SKM-1 treated with dmso at 0.1 percent for 144 hours (cell line): ENCODE data around the gene TICAM1.
A peak's percentile ranks its signal among the peaks of the same experiment; 100 is the strongest.
"Not testable (repeated sequence)": the region's sequence is repeated elsewhere in the genome, so short reads cannot be mapped to it uniquely, and the experiment has no call there.

Experiments
- DNase-seq: peaks from one replicate; lab custom pipeline; 2025; ENCODE audit not compliant: unreplicated experiment; lab: John Stamatoyannopoulos, UW

The TICAM1 gene

GRCh38 chr19:4831304-4831978 lies at the start of gene TICAM1:
Gene TICAM1, minus strand, starts transcription at chr19:4831712. Its CDS starts 13,335 bp downstream, at chr19:4818377.
- DNase-seq, result no peak

- DNase-seq, result no peak
Measured at GRCh38 chr19:4879041-4879440, 47.5 kb upstream of the TICAM1 start.

- DNase-seq, result no peak
Measured at GRCh38 chr19:4878491-4878968, 47.0 kb upstream of the TICAM1 start.

GRCh38 chr19:4877753-4878490 lies 46.4 kb upstream of the TICAM1 start:
- no peak for DNase-seq

- DNase-seq, result no peak
Measured at GRCh38 chr19:4873930-4874329, 42.4 kb upstream of the TICAM1 start.

GRCh38 chr19:4871711-4872110 lies 40.2 kb upstream of the TICAM1 start:
- no peak for DNase-seq

- DNase-seq, result peak; percentile 94
Measured at GRCh38 chr19:4870025-4870700, 38.7 kb upstream of the TICAM1 start.

- no peak for DNase-seq
Measured at GRCh38 chr19:4868286-4868834, 36.8 kb upstream of the TICAM1 start.

- DNase-seq, result peak; percentile 76
Measured at GRCh38 chr19:4867534-4868285, 36.2 kb upstream of the TICAM1 start, which contains the start of gene PLIN3. Gene PLIN3, minus strand, starts transcription at chr19:4867667. Its CDS starts 6,273 bp downstream, at chr19:4861394.

- DNase-seq, result no peak
Measured at GRCh38 chr19:4866595-4867424, 35.3 kb upstream of the TICAM1 start.

- no peak for DNase-seq
Measured at GRCh38 chr19:4861147-4861546, 29.6 kb upstream of the TICAM1 start.

- DNase-seq, result no peak
Measured at GRCh38 chr19:4859697-4860096, 28.2 kb upstream of the TICAM1 start.

- not testable (repeated sequence) for DNase-seq
Measured at GRCh38 chr19:4856468-4856867, 25.0 kb upstream of the TICAM1 start.

- not testable (repeated sequence) for DNase-seq
Measured at GRCh38 chr19:4853506-4853905, 22.0 kb upstream of the TICAM1 start.

GRCh38 chr19:4852484-4852883 lies 21.0 kb upstream of the TICAM1 start:
- no peak for DNase-seq

- peak; percentile 29 for DNase-seq
Measured at GRCh38 chr19:4851551-4852290, 20.2 kb upstream of the TICAM1 start.

GRCh38 chr19:4849019-4849418 lies 17.5 kb upstream of the TICAM1 start:
- DNase-seq, result no peak

GRCh38 chr19:4847190-4847973 lies 15.9 kb upstream of the TICAM1 start:
- no peak for DNase-seq
